Astrocyte (in vitro differentiated cells and primary cell): ENCODE data around the gene ZNF407. TPM values are rescaled to one million over a fixed set of nuclear protein-coding genes. Genes with fewer than 3 reads are reported as not detected.

Source experiments
- DNase-seq: peaks from one replicate; pipeline ENCODE4 v3.0.0-alpha.2; 2010; ENCODE audit warnings: low read depth
- FAIRE-seq: peaks from 2 replicates; lab custom pipeline; 2011; peaks lifted over from hg19 to GRCh38; lab: Jason Lieb, UNC
- H2AFZ ChIP-seq: 2 replicates; pipeline ENCODE4 v1.6.0; 2012; ENCODE audit warnings: low read depth, low read length, inconsistent platforms
- H3K27ac ChIP-seq: 2 replicates; pipeline ENCODE4 v1.5.1; 2011; ENCODE audit warnings: low read depth, low read length, inconsistent platforms
- H3K27me3 ChIP-seq: 2 replicates; pipeline ENCODE4 v1.6.0; 2011; ENCODE audit warnings: low read length, inconsistent platforms; ENCODE audit not compliant: insufficient read depth
- H3K36me3 ChIP-seq: 2 replicates; pipeline ENCODE4 v1.5.1; 2011; ENCODE audit warnings: low read length, inconsistent platforms; ENCODE audit not compliant: insufficient read depth
- H3K4me1 ChIP-seq: 2 replicates; pipeline ENCODE4 v1.5.1; 2011; ENCODE audit warnings: low read length, inconsistent platforms; ENCODE audit not compliant: insufficient read depth
- H3K4me2 ChIP-seq: 2 replicates; pipeline ENCODE4 v1.6.0; 2012; ENCODE audit warnings: low read length, inconsistent platforms
- H3K4me3 ChIP-seq: 2 replicates; pipeline ENCODE4 v1.5.1; 2011; ENCODE audit warnings: low read depth, mild to moderate bottlenecking, low read length, inconsistent platforms; ENCODE audit not compliant: insufficient read depth
- H3K79me2 ChIP-seq: 2 replicates; pipeline ENCODE4 v1.6.0; 2012; ENCODE audit warnings: mild to moderate bottlenecking, low read length, inconsistent platforms; ENCODE audit not compliant: insufficient read depth
- H3K9ac ChIP-seq: 2 replicates; pipeline ENCODE4 v1.6.0; 2012; ENCODE audit warnings: mild to moderate bottlenecking, low read length, inconsistent platforms
- H3K9me3 ChIP-seq: 2 replicates; pipeline ENCODE4 v1.5.1; 2012; ENCODE audit warnings: low read depth, mild to moderate bottlenecking, low read length, inconsistent platforms; ENCODE audit not compliant: insufficient read depth
- H4K20me1 ChIP-seq: 2 replicates; pipeline ENCODE4 v1.6.0; 2012; ENCODE audit warnings: low read length, inconsistent platforms; ENCODE audit not compliant: insufficient read depth
- H3K27ac Mint-ChIP-seq: one replicate; pipeline ENCODE4 v1.8.0; 2021; ENCODE audit warnings: mild to moderate bottlenecking, mixed read lengths; ENCODE audit not compliant: unreplicated experiment
- H3K27me3 Mint-ChIP-seq: one replicate; pipeline ENCODE4 v1.8.0; 2021; ENCODE audit warnings: low read depth, mixed read lengths; ENCODE audit not compliant: unreplicated experiment
- H3K36me3 Mint-ChIP-seq: one replicate; pipeline ENCODE4 v1.8.0; 2021; ENCODE audit warnings: low read depth, mixed read lengths; ENCODE audit not compliant: unreplicated experiment
- H3K4me1 Mint-ChIP-seq: one replicate; pipeline ENCODE4 v1.8.0; 2021; ENCODE audit warnings: low read depth, mixed read lengths; ENCODE audit not compliant: unreplicated experiment
- H3K4me3 Mint-ChIP-seq: one replicate; pipeline ENCODE4 v1.8.0; 2021; ENCODE audit warnings: mild to moderate bottlenecking, moderate library complexity, mixed read lengths; ENCODE audit not compliant: unreplicated experiment
- H3K9me3 Mint-ChIP-seq: one replicate; pipeline ENCODE4 v1.8.0; 2021; ENCODE audit warnings: mild to moderate bottlenecking, mixed read lengths; ENCODE audit not compliant: unreplicated experiment
- CTCF ChIP-seq: IDR thresholded peaks from 2 replicates; pipeline ENCODE4 v1.5.1; 2011; ENCODE audit warnings: low read depth, mild to moderate bottlenecking, inconsistent platforms, low read length, moderate library complexity; ENCODE audit not compliant: insufficient read depth
- EZH2 ChIP-seq: IDR thresholded peaks from 2 replicates; pipeline ENCODE4 v1.6.1; 2012; ENCODE audit warnings: mild to moderate bottlenecking, low read length, inconsistent platforms; ENCODE audit not compliant: insufficient read depth
- total RNA-seq: library from RNA; stranded (reverse); gene quantifications from 2 replicates; pipeline ENCODE4 v1.2.1, GENCODE V29; 2021

Gene ZNF407
- total RNA-seq, 1 donor from 2014 or later, result 13.8 TPM

- Histone ChIP-seq H3K9ac (no peak overlapping the region), H4K20me1 (no peaks in the 10 kb centered on the region), H3K79me2 (no peaks in the 10 kb centered on the region), H3K4me2 (no peak overlapping the region), H3K36me3 (no peaks in the 10 kb centered on the region), H2AFZ (no peak overlapping the region), H3K4me3 (no peak overlapping the region), H3K27me3 (no peaks in the 10 kb centered on the region), H3K27ac (no peak overlapping the region), H3K4me1 (no peaks in the 10 kb centered on the region), H3K9me3 (no peaks in the 10 kb centered on the region)
- H3K27ac Mint-ChIP-seq, result no peak overlapping the region
- no peaks in the 10 kb centered on the region for H3K9me3 Mint-ChIP-seq
- H3K4me1 Mint-ChIP-seq, result peaks cover 5% of the 10 kb centered on the region
- TF ChIP-seq EZH2, result no peak
- TF ChIP-seq CTCF, result no peak
- H3K36me3 Mint-ChIP-seq, result no peaks in the 10 kb centered on the region
- H3K4me3 Mint-ChIP-seq, result no peak overlapping the region
- H3K27me3 Mint-ChIP-seq, result no peaks in the 10 kb centered on the region
- DNase-seq (no peak), FAIRE-seq (peak; percentile 76)
Observed at GRCh38 chr18:74856928-74857327, 259.3 kb downstream of the ZNF407 start.

GRCh38 chr18:74857901-74858300 lies 260.2 kb downstream of the ZNF407 start:
- TF ChIP-seq EZH2, result no peak
- TF ChIP-seq CTCF, result no peak
- H3K4me1 Mint-ChIP-seq, result peaks cover 5% of the 10 kb centered on the region
- H3K36me3 ChIP-seq, result no peaks in the 10 kb centered on the region
- no peak overlapping the region for H3K27ac Mint-ChIP-seq
- FAIRE-seq, result no peak
- no peaks in the 10 kb centered on the region for H3K27me3 Mint-ChIP-seq
- no peak for DNase-seq
- H3K79me2 ChIP-seq, result no peaks in the 10 kb centered on the region
- no peak overlapping the region for H3K27ac ChIP-seq
- no peaks in the 10 kb centered on the region for H3K4me1 ChIP-seq
- H3K9me3 ChIP-seq, result no peaks in the 10 kb centered on the region
- no peaks in the 10 kb centered on the region for H3K9me3 Mint-ChIP-seq
- H3K27me3 ChIP-seq, result no peaks in the 10 kb centered on the region
- no peaks in the 10 kb centered on the region for H4K20me1 ChIP-seq
- no peak overlapping the region for H3K4me2 ChIP-seq
- H3K4me3 Mint-ChIP-seq, result no peak overlapping the region
- H2AFZ ChIP-seq, result no peak overlapping the region
- no peak overlapping the region for H3K9ac ChIP-seq
- H3K4me3 ChIP-seq, result no peak overlapping the region
- H3K36me3 Mint-ChIP-seq, result no peaks in the 10 kb centered on the region

GRCh38 chr18:74861154-74861553 lies 263.5 kb downstream of the ZNF407 start:
- H4K20me1 ChIP-seq, result no peaks in the 10 kb centered on the region
- peak; percentile 12 for DNase-seq
- H3K27ac Mint-ChIP-seq, result peak overlapping the region; percentile 12
- H3K27ac ChIP-seq, result no peak overlapping the region
- H3K36me3 ChIP-seq, result no peaks in the 10 kb centered on the region
- H3K4me3 Mint-ChIP-seq, result no peak overlapping the region
- TF ChIP-seq EZH2 (no peak), CTCF (no peak)
- no peak overlapping the region for H2AFZ ChIP-seq
- no peak overlapping the region for H3K4me2 ChIP-seq
- FAIRE-seq, result peak; percentile 13
- H3K36me3 Mint-ChIP-seq, result no peaks in the 10 kb centered on the region
- H3K27me3 Mint-ChIP-seq, result no peaks in the 10 kb centered on the region
- no peak overlapping the region for H3K9ac ChIP-seq
- no peak overlapping the region for H3K4me3 ChIP-seq
- H3K27me3 ChIP-seq, result no peaks in the 10 kb centered on the region
- no peaks in the 10 kb centered on the region for H3K4me1 ChIP-seq
- peaks cover 5% of the 10 kb centered on the region for H3K4me1 Mint-ChIP-seq
- H3K9me3 Mint-ChIP-seq, result no peaks in the 10 kb centered on the region
- H3K9me3 ChIP-seq, result no peaks in the 10 kb centered on the region
- H3K79me2 ChIP-seq, result no peaks in the 10 kb centered on the region
